Measurements from ENCODE around the gene PNKD. TPM values are rescaled to one million over a fixed set of nuclear protein-coding genes. Genes with fewer than 3 reads are reported as not detected.

PNKD gene
- total RNA-seq, 4 donors from 2014 or later: 20.1 to 35.8 (median 31.9) TPM

- intact Hi-C loops (cut with DNase I; ENCODE audit: low total_unique reads) (no loop called here), in situ Hi-C loops (cut with MboI; ENCODE audit: low sequenced_read_pairs in 4 of 4) (loop anchor here in 3 of 4 donors (25.0 kb wide), 1 partner anchor 364 kb away; the partner anchor contains the start of genes BCS1L (in 3 of the 3), RNF25 (in 3 of the 3), STK36 (in 3 of the 3) and ZNF142 (in 3 of the 3))
- ATAC-seq: no peak
- TF ChIP-seq POLR2A (IDR thresholded peaks at IDR 0.05) (no peak), CTCF (IDR thresholded peaks at IDR 0.05 in 4 of 5, conservative IDR thresholded peaks at IDR 0.05 in 1 of 5) (no peak)
- H3K9me3 ChIP-seq: no peaks in the 10 kb centered on the region
- no peaks in the 10 kb centered on the region for H3K4me1 ChIP-seq
- DNase-seq: no peak
- no peaks in the 10 kb centered on the region for H3K36me3 ChIP-seq
- peak overlapping the region in 1 of 4 donors; percentile 25 for H3K27ac ChIP-seq
- H3K27me3 ChIP-seq: no peaks in the 10 kb centered on the region
- no peak overlapping the region for H3K4me3 ChIP-seq
These were observed 28.1 kb downstream of the PNKD start for GRCh38 chr2:218298314-218298875.

- H3K36me3 ChIP-seq: no peaks in the 10 kb centered on the region
- H3K27me3 ChIP-seq: no peaks in the 10 kb centered on the region
- DNase-seq: no peak
- no peaks in the 10 kb centered on the region for H3K9me3 ChIP-seq
- in situ Hi-C loops (cut with MboI; ENCODE audit: low sequenced_read_pairs in 4 of 4) (loop anchor here (5.0 to 25.0 kb wide), 5 partner anchors 57 to 165 kb away; partner anchors contain the start of genes SLC11A1 (in 2 of the 4) and CATIP (in 1 of the 4)), intact Hi-C loops (cut with DNase I; ENCODE audit: low total_unique reads) (loop anchor here (2.0 to 10.0 kb wide), 2 partner anchors 55 to 167 kb away; partner anchors contain the start of gene CATIP)
- no peak overlapping the region for H3K27ac ChIP-seq
- no peak for ATAC-seq
- no peak for TF ChIP-seq CTCF (IDR thresholded peaks at IDR 0.05 in 4 of 5, conservative IDR thresholded peaks at IDR 0.05 in 1 of 5)
- no peak for TF ChIP-seq POLR2A (IDR thresholded peaks at IDR 0.05)
- H3K4me1 ChIP-seq: no peaks in the 10 kb centered on the region
- no peak overlapping the region for H3K4me3 ChIP-seq
These were observed 29.8 kb downstream of the PNKD start for GRCh38 chr2:218300141-218300540.

GRCh38 chr2:218301176-218301819 is 31.0 kb downstream of the PNKD start:
- peak; percentile 93 to 98 (median 95) for TF ChIP-seq CTCF (IDR thresholded peaks at IDR 0.05 in 4 of 5, conservative IDR thresholded peaks at IDR 0.05 in 1 of 5)
- no peak for TF ChIP-seq POLR2A (IDR thresholded peaks at IDR 0.05)
- H3K9me3 ChIP-seq: no peaks in the 10 kb centered on the region
- H3K4me1 ChIP-seq: no peaks in the 10 kb centered on the region
- DNase-seq (peak; percentile 56 to 69), ATAC-seq (peak; percentile 87)
- no peak overlapping the region for H3K4me3 ChIP-seq
- H3K36me3 ChIP-seq: no peaks in the 10 kb centered on the region
- in situ Hi-C loops (cut with MboI; ENCODE audit: low sequenced_read_pairs in 4 of 4): loop anchor here (5.0 to 25.0 kb wide), 5 partner anchors 56 to 164 kb away; partner anchors contain the start of genes SLC11A1 (in 2 of the 4) and CATIP (in 1 of the 4)
- H3K27ac ChIP-seq: no peak overlapping the region
- intact Hi-C loops (cut with DNase I; ENCODE audit: low total_unique reads): loop anchor here (1.0 to 10.0 kb wide), 3 partner anchors 54 to 166 kb away; partner anchors contain the start of gene CATIP
- no peaks in the 10 kb centered on the region for H3K27me3 ChIP-seq

- Histone ChIP-seq H3K9me3 (no peaks in the 10 kb centered on the region), H3K27me3 (no peaks in the 10 kb centered on the region), H3K4me3 (no peak overlapping the region), H3K4me1 (no peaks in the 10 kb centered on the region), H3K36me3 (no peaks in the 10 kb centered on the region), H3K27ac (no peak overlapping the region)
- TF ChIP-seq CTCF (IDR thresholded peaks at IDR 0.05 in 4 of 5, conservative IDR thresholded peaks at IDR 0.05 in 1 of 5) (no peak), POLR2A (IDR thresholded peaks at IDR 0.05) (no peak)
- intact Hi-C loops (cut with DNase I; ENCODE audit: low total_unique reads): loop anchor here (10.0 kb wide), 1 partner anchor 49 kb away; the partner anchor contains the start of gene CATIP
- DNase-seq (no peak), ATAC-seq (no peak)
- in situ Hi-C loops (cut with MboI; ENCODE audit: low sequenced_read_pairs in 4 of 4): loop anchor here (5.0 to 25.0 kb wide), 4 partner anchors 79 to 162 kb away; partner anchors contain the start of gene SLC11A1 (in 2 of the 4)
These were observed 35.1 kb downstream of the PNKD start for GRCh38 chr2:218305383-218305782.
